OCI-LY1 (cell line): Measurements from ENCODE around the gene NKAPD1.
"Not testable (repeated sequence)": the region's sequence is repeated elsewhere in the genome, so short reads cannot be mapped to it uniquely, and the experiment has no call there.

Experiments
- CTCF ChIP-seq: fragments of 200-600 bp; sonication (generic), shearing (Covaris generic); IDR thresholded peaks from 2 replicates; pipeline ENCODE4 v1.5.1; 2017; ENCODE audit warnings: mild to moderate bottlenecking, antibody characterized with exemption, low read length, moderate library complexity, mixed read lengths
- EZH2 ChIP-seq: fragments of 200-600 bp; sonication (generic), shearing (Covaris generic); IDR thresholded peaks from 2 replicates; pipeline ENCODE4 v1.8.0; 2017; ENCODE audit warnings: borderline replicate concordance, mixed run types, mild to moderate bottlenecking, antibody characterized with exemption, low read length, moderate library complexity, mixed read lengths

DNA sequence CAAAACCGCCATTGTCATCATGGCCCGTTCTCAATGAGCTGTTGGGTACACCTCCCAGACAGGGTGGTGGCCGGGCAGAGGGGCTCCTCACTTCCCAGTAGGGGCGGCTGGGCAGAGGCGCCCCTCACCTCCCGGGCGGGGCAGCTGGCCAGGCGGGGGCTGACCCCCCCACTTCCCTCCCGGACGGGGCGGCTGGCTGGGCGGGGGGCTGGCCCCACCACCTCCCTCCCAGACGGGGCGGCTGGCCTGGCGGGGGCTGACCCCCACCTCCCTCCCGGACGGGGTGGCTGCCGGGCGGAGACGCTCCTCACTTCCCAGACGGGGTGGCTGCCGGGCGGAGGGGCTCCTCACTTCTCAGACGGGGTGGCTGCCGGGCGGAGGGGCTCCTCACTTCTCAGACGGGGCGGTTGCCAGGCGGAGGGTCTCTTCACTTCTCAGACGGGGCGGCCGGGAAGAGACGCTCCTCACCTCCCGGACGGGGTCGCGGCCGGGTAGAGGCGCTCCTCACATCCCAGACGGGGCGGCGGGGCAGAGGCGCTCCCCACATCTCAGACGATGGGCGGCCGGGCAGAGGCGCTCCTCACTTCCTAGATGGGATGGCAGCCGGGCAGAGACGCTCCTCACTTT, 47.2 kb upstream of the NKAPD1 start:
- not testable (repeated sequence) for TF ChIP-seq CTCF, EZH2
